GM23338 (cell line): ENCODE data around the gene NOC2L.

Source experiments
- CREB1 ChIP-seq: fragments of 250-450 bp; sonication (Bioruptor Pico); IDR thresholded peaks from 2 replicates; pipeline ENCODE4 v1.5.0; 2020; ENCODE audit warnings: low read depth, mild to moderate bottlenecking, moderate library complexity
- CTCF ChIP-seq, 2 experiments: fragments of 200-600 bp in 1 of 2; sonication (generic) in 1 of 2; conservative IDR thresholded peaks; 2 replicates each; pipeline versions ENCODE4 v1.5.1 to v1.6.1; 2016 to 2017; ENCODE audit warnings: antibody characterized with exemption in 2 of 2, low read depth in 2 of 2, mild to moderate bottlenecking in 2 of 2, moderate library complexity in 1 of 2
- EZH2 ChIP-seq: fragments of 200-600 bp; sonication (generic); IDR thresholded peaks from one replicate; pipeline ENCODE4 v1.8.0; 2017; ENCODE audit warnings: antibody characterized with exemption, mild to moderate bottlenecking, low read depth; ENCODE audit not compliant: unreplicated experiment
- EZH2phosphoT487 ChIP-seq: fragments of 200-600 bp; sonication (generic); IDR thresholded peaks from one replicate; pipeline ENCODE4 v1.8.1; 2018; ENCODE audit warnings: antibody characterized with exemption; ENCODE audit not compliant: unreplicated experiment
- JUNB ChIP-seq: IDR thresholded peaks from one replicate; pipeline ENCODE4 v1.6.1; 2016; ENCODE audit warnings: antibody characterized with exemption; ENCODE audit not compliant: unreplicated experiment
- NANOG ChIP-seq: IDR thresholded peaks from 2 replicates; pipeline ENCODE4 v1.6.1; 2016; ENCODE audit warnings: antibody characterized with exemption, borderline replicate concordance
- POLR2AphosphoS5 ChIP-seq: IDR thresholded peaks from 2 replicates; pipeline ENCODE4 v1.6.1; 2016; ENCODE audit warnings: antibody characterized with exemption, low read depth
- STAT1 ChIP-seq: IDR thresholded peaks from one replicate; pipeline ENCODE4 v1.6.1; 2016; ENCODE audit warnings: antibody characterized with exemption; ENCODE audit not compliant: unreplicated experiment
- ZNF114 ChIP-seq: fragments of 250-450 bp; sonication (Bioruptor Pico); IDR thresholded peaks from 2 replicates; pipeline ENCODE4 v1.5.0; 2020; ENCODE audit warnings: mild to moderate bottlenecking, moderate library complexity
- ZNF331 ChIP-seq: fragments of 250-450 bp; sonication (Bioruptor Pico); IDR thresholded peaks from 2 replicates; pipeline ENCODE4 v1.5.0; 2020; ENCODE audit warnings: low read depth, mild to moderate bottlenecking, moderate library complexity
- TF ChIP-seq, protein P1 (sequence below): IDR thresholded peaks from one replicate; pipeline ENCODE4 v1.6.1; 2018; ENCODE audit warnings: antibody characterized with exemption; ENCODE audit not compliant: unreplicated experiment
- TF ChIP-seq, protein P2 (sequence below): fragments of 250-450 bp; sonication (Bioruptor Pico); IDR thresholded peaks from 2 replicates; pipeline ENCODE4 v1.5.0; 2020; ENCODE audit warnings: mild to moderate bottlenecking, moderate library complexity

DNA sequence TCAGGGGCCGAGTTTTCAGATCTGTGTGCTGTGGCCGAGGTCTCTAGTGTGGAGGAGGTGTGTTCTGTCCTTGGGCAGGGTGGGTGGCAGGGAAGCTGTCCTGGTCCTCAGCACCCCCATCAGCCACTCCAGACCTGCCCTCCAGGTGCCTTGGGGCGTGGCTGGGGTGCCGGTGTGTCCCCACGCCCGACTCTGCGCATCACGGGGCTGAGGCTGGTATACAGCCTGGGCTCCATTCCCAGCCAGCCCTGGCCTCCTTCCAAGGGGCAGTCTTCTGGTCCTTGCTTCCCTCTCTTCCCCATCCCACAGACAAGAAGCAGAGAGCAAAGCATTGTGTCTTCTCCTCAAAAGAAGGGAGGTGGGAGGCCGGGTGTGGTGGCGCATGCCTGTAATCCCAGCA is 31.3 kb downstream of the NOC2L start:
- TF ChIP-seq CTCF (conservative IDR thresholded peaks at IDR 0.05; ENCODE audit: low read depth in 2 of 2): no peak
- TF ChIP-seq, protein P1, sequence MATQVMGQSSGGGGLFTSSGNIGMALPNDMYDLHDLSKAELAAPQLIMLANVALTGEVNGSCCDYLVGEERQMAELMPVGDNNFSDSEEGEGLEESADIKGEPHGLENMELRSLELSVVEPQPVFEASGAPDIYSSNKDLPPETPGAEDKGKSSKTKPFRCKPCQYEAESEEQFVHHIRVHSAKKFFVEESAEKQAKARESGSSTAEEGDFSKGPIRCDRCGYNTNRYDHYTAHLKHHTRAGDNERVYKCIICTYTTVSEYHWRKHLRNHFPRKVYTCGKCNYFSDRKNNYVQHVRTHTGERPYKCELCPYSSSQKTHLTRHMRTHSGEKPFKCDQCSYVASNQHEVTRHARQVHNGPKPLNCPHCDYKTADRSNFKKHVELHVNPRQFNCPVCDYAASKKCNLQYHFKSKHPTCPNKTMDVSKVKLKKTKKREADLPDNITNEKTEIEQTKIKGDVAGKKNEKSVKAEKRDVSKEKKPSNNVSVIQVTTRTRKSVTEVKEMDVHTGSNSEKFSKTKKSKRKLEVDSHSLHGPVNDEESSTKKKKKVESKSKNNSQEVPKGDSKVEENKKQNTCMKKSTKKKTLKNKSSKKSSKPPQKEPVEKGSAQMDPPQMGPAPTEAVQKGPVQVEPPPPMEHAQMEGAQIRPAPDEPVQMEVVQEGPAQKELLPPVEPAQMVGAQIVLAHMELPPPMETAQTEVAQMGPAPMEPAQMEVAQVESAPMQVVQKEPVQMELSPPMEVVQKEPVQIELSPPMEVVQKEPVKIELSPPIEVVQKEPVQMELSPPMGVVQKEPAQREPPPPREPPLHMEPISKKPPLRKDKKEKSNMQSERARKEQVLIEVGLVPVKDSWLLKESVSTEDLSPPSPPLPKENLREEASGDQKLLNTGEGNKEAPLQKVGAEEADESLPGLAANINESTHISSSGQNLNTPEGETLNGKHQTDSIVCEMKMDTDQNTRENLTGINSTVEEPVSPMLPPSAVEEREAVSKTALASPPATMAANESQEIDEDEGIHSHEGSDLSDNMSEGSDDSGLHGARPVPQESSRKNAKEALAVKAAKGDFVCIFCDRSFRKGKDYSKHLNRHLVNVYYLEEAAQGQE: no peak
- no peak for TF ChIP-seq POLR2AphosphoS5
- TF ChIP-seq ZNF114 (CRISPR knock-in tag): no peak
- no peak for TF ChIP-seq EZH2phosphoT487
- TF ChIP-seq NANOG: no peak
- no peak for TF ChIP-seq CREB1 (CRISPR knock-in tag)
- TF ChIP-seq STAT1: no peak
- no peak for TF ChIP-seq EZH2
- TF ChIP-seq ZNF331: no peak
- TF ChIP-seq JUNB: no peak
- TF ChIP-seq, protein P2, sequence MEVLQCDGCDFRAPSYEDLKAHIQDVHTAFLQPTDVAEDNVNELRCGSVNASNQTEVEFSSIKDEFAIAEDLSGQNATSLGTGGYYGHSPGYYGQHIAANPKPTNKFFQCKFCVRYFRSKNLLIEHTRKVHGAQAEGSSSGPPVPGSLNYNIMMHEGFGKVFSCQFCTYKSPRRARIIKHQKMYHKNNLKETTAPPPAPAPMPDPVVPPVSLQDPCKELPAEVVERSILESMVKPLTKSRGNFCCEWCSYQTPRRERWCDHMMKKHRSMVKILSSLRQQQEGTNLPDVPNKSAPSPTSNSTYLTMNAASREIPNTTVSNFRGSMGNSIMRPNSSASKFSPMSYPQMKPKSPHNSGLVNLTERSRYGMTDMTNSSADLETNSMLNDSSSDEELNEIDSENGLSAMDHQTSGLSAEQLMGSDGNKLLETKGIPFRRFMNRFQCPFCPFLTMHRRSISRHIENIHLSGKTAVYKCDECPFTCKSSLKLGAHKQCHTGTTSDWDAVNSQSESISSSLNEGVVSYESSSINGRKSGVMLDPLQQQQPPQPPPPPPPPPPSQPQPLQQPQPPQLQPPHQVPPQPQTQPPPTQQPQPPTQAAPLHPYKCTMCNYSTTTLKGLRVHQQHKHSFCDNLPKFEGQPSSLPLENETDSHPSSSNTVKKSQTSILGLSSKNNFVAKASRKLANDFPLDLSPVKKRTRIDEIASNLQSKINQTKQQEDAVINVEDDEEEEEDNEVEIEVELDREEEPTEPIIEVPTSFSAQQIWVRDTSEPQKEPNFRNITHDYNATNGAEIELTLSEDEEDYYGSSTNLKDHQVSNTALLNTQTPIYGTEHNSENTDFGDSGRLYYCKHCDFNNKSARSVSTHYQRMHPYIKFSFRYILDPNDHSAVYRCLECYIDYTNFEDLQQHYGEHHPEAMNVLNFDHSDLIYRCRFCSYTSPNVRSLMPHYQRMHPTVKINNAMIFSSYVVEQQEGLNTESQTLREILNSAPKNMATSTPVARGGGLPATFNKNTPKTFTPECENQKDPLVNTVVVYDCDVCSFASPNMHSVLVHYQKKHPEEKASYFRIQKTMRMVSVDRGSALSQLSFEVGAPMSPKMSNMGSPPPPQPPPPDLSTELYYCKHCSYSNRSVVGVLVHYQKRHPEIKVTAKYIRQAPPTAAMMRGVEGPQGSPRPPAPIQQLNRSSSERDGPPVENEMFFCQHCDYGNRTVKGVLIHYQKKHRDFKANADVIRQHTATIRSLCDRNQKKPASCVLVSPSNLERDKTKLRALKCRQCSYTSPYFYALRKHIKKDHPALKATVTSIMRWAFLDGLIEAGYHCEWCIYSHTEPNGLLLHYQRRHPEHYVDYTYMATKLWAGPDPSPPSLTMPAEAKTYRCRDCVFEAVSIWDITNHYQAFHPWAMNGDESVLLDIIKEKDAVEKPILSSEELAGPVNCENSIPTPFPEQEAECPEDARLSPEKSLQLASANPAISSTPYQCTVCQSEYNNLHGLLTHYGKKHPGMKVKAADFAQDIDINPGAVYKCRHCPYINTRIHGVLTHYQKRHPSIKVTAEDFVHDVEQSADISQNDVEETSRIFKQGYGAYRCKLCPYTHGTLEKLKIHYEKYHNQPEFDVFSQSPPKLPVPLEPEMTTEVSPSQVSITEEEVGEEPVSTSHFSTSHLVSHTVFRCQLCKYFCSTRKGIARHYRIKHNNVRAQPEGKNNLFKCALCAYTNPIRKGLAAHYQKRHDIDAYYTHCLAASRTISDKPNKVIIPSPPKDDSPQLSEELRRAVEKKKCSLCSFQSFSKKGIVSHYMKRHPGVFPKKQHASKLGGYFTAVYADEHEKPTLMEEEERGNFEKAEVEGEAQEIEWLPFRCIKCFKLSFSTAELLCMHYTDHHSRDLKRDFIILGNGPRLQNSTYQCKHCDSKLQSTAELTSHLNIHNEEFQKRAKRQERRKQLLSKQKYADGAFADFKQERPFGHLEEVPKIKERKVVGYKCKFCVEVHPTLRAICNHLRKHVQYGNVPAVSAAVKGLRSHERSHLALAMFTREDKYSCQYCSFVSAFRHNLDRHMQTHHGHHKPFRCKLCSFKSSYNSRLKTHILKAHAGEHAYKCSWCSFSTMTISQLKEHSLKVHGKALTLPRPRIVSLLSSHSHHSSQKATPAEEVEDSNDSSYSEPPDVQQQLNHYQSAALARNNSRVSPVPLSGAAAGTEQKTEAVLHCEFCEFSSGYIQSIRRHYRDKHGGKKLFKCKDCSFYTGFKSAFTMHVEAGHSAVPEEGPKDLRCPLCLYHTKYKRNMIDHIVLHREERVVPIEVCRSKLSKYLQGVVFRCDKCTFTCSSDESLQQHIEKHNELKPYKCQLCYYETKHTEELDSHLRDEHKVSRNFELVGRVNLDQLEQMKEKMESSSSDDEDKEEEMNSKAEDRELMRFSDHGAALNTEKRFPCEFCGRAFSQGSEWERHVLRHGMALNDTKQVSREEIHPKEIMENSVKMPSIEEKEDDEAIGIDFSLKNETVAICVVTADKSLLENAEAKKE: no peak
